GM21526 (cell line): Measurements from ENCODE around the gene ABHD12.
"Not testable (repeated sequence)": the region's sequence is repeated elsewhere in the genome, so short reads cannot be mapped to it uniquely, and the experiment has no call there.

Experiments used
- ATAC-seq: cut with Tn5 transposase; IDR thresholded peaks from one replicate; pipeline ENCODE4 v1.9.1; 2021; ENCODE audit warnings: moderate library complexity; ENCODE audit not compliant: unreplicated experiment, low FRiP score

The ABHD12 gene

DNA sequence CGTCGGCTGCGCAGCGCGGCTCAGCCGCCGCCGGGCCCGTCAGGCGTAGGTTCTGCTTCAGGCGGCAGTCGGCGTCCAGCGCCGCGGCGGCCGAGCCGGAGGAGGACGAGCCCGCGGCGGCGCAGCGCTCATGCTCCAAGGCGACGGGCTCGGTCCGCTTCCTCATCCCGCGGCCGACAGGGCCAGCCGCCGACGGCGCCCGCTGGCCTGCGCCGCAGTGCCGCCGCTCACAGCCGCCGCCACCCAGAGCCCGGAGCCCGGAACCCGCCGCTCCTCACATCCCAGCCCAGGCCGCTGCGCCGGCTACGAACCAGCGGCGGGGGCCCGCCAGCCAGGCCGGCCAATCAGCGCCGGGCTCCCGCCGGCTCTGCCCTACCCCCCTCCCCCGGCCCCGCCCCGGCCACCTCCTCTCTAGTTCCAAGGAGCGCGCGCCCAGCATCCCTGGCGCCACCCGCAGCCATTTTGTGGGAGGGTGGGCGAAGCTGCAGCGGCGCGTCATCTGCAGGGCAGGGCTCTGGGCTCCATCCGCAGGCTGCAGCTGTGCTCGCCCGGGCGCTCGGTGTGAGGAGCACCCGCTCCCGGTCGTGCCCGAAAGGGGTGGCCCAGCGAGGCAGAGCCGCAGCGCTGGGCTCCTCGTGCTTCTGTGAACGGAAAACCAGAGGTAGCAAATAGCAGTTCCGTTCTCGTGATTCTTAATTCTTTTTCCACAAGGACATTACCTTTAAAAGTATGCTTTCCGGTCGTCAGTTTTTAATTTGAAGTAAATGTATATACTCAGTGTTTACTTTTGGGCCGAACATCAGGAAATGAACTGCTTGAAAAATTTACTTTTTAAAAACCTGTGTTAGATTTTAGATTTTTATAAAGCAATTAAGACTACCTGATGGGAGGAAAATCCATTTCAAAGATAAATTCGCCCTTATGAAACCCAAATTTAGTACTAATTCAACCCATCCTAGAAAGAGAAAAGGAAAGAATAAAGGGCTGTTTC is at the start of gene ABHD12:
Gene ABHD12, minus strand, starts transcription at position 298 of the 991 bp plus-strand sequence. Its CDS starts 132 bp downstream, at position 166.
- peak; percentile 91 for ATAC-seq

DNA sequence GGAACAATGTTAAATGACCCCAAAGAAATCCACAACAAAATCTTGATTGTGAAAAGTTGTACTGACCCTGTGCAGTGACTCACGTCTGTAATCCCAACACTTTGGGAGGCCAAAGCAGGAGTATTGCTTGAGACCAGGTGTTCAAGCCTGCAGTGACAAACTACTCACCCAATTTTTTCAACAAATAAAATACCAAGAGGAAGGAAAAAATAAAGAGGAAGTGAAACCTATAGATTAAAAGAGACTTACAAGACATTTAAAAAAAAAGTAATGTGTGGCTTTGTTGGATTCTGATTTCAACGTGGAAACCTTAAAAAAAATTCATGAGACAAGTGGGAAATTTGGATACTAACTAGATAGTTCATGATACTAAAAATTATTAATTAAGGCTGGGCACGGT is 48.7 kb upstream of the ABHD12 start:
- peak; percentile 54 for ATAC-seq

DNA sequence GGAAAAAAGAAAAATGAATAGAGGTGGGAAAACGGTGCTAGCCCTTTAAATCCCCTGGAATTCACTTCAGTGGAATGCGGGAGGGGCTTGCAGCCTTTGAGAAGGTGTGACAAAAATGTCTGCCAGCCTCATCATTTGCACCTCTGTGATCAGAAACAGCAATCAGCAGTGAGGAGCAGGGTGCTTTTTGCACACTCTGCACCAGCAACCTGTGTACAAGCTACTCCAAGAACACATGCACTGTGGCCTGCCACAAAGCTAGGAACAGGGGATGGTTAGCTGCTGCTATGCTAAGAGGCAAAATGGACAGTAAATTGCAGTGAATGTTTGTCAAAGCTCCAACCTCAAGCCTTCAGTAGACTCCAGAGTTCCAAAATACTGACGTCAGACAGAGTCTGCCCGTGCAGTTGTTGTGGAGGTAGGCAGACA is 46.5 kb upstream of the ABHD12 start:
- ATAC-seq = no peak

DNA sequence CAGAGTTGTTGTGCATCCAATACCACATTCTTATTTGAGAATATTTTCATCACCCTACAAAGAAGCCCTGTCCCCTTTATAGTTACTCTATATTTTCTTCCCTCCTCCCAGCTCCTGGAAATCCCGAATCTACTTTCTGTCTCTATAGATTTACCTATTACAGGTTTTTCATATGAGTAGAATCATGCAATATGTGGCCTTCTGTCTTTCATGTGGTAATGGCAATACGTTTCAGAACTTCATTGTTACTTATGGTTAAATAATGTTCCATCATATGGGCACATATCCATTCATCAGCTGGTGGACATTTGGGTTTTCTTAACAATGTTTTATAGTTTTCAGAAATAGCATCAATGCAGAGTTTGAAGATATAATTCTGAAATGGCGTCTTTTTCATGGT is 33.9 kb upstream of the ABHD12 start:
- ATAC-seq = no peak

DNA sequence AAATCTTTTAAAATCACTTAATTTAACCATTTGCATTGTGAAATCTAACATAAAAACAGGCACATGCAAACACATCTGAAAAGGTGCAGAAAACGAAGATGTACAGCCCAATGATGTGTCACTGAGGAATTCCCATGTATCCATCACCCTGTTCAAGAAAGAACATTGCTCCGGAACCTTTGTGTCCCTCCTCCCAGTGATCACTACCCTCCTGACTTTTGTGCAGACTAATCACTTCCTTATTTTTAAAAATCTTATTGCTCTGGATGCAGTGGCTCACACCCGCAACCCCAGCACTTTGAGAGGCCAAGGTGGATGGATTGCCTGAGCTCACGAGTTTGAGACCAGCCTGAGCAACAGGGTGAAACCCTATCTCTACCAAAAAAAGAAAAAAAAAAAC is 31.4 kb upstream of the ABHD12 start:
- ATAC-seq = no peak

DNA sequence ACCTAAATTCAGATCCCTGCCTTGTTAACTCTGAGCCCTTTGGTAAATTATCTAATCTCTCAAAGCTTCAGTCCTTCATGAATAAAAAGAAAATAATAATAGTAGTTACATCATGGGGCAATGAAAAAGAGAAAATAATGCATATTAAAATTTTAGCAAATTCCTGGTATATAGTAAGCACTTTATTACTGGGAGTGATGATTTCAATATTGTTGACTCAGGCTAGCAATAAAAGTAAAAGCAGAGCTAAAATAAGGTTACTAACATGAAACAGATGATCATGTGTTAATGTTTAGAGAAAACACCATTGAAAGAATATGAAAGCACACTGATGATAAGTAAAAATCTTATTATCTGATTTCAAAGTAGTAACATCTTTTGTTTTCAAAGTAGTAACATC is 30.5 kb upstream of the ABHD12 start:
- no peak for ATAC-seq

DNA sequence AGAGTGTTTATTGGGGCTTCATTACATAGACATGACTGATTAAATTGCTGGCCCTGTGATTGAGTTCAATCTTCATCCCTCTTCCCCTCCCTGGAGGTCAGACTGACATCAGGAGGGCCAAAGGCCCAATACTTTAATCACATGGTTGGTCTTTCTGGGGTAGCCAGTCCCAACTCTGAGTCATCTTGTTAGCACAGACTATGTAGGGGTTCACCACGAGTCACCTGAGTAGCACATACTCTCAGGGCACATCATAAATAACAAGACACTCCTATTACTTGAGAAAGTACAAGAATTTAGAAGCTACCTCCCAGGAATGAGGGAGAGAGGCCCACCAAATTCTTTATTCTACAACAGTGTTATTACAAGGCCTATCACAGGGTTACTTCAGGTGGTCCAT is 28.1 kb upstream of the ABHD12 start:
- ATAC-seq = no peak

DNA sequence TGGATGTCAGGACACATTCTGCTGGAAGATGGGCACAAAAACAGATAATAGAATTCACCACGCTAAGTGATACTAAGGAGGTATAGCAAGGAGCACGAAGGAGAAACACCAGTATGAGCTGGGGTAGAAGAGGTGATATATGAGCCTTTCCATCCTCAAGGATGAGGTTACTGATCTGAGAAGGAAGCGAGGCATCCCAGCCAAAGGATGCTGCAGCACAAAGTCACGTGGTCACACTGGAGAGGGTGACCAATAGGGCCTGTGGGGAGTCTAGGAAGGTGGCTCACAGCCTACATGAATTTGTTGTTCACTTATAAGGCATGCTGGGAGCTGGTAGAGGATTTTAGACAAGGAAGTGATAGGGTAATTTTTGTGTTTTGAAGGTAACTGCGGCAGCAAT is 18.3 kb upstream of the ABHD12 start:
- no peak for ATAC-seq

DNA sequence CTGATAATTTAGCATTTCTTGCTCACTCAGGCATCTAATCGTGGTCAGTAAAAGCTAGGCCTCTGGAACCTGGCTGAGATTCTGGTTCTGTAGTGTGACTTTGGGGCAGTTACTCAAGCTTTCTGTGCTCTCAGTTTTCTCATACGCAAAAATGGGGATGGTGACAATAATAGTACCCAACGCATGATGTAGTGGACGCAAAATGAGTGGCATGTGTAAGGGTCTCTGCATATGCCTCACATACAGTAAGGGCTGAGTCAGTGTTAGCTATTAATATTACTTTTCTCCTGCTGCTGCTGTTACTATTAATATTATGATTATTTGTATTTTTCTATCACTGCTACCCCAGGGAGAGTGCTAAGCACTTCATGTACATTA is 17.5 kb upstream of the ABHD12 start:
- no peak for ATAC-seq

DNA sequence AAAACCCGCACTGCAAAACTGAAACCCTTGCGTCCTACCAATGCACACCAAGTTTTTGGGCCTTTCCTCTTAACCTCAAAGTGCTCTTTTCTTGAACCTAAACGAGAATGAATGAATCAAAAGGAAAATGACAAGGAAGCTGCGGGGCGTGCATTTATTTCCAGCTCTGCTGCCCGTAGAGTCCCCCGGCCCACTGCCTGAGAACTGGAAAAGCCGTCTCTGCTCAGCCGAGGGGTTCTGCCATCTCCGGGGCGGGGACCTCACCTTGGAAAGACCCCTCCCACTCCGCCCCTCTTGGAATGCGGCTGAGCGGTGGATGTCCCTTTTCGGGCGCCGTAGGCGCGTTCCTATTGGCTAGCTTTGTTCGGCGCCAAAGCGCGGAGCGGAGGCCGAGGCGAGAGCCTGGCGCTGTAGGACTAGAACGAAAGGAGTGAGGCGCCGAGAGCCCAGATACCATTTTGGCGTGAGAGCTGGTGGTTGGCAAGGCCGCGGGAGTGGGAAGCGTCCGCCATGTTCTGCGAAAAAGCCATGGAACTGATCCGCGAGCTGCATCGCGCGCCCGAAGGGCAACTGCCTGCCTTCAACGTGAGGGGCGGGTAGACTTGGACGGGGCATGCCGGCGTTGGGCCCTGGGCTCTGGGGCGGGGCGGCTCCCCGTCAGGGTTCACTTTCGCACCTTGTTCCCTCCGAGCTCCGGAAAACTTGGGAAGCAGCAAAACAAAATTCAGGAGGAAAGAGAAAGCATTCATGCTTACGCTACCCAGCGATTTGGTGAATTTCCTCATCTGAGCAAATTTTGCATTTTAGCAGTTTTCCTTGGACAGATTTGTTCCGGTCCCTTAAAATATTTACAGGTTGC is 16.9 kb upstream of the ABHD12 start, which contains the start of gene GINS1:
Gene GINS1, plus strand, starts transcription at position 363 of the 859 bp plus-strand sequence. Its CDS starts 148 bp downstream, at position 511.
- peak; percentile 88 for ATAC-seq

DNA sequence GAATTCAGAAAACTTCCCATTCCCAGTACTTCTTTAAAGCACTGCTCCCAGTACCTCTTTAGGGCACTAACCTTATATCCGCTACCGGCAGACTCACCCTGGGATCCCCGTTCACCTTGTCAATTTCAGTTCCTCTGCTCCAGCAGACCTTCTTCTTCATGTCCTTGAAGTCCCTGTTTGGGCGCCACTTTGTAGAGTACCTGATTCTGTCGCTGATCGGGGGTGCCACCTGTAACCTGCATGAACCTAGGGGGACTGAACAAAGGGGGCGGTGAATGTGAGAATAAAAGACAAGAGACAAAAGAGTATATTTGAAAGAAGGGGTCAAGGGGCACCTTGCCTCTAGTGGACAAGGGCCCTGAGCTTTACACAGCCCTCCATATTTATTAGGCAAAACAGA is 11.9 kb upstream of the ABHD12 start:
- ATAC-seq = no peak

DNA sequence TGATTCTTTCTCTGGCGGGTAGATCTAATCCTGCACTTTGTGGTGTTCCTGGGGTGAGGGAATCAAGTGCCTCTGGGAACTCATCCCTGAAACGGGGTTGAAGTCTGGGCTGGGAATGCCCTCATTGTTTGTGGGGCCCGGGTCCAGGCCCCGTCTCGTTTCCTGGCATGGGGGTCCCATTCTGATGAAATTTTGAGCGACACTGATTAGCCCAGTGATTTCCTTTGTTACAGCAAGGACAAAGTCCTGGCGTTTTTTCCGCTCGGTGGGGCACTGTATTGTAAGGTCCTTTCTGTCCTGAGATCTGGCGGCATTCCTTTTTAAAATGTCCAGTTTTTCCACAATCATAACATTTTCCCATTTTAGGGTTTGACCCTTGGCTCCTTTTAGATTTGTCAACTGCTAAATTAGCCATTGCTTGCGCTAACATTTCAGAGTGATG is 9.7 kb upstream of the ABHD12 start:
- ATAC-seq = not testable (repeated sequence)

DNA sequence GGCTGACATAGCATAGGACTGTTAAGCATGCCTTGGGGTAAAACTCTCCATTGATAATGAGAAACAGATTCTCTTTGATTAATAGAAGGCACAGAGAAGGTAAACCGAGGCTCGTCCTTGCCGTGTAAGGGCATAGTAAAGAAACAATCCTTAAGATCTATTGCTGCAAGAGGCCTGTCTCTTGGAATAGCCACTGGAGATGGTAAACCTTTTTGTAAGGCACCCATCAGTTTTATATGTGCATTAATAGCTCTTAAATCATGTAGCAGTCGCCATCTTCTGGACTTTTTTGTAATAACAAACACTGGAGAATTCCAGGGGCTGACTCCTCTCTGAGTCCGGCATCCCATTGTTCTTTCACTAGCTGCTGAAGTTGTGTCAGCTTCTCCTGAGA is 8.4 kb upstream of the ABHD12 start:
- no peak for ATAC-seq

DNA sequence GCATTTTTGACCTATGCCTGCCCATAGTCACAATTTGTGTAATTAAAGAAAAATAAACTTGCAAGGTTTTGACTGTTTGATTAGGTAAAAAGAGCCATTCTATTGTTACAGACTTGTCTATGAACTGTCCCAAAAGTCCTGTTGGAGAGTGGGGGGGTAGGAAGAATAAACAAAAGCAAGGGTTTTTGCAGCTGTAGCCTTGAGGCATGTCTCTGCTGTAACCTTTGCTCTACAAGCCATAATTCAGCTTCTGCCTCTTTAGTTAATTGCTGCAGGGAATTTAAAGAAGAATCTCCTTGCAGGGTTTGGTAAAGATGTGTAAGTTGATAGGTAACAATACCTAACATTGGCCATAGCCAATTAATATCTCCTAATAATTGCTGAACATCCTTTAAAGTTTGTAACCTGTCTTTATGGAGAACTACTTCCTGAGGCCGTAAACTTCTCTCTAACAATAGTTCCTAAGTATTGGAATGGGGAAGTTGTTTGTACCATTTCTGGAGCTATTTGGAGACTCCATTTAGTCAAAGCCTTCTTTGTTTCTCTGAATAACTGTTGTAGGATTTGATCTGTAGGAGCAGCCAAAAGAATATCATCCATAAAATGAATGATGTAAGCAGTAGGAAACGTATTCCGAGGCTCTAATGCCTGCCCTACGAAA is 7.9 kb upstream of the ABHD12 start:
- ATAC-seq = no peak

DNA sequence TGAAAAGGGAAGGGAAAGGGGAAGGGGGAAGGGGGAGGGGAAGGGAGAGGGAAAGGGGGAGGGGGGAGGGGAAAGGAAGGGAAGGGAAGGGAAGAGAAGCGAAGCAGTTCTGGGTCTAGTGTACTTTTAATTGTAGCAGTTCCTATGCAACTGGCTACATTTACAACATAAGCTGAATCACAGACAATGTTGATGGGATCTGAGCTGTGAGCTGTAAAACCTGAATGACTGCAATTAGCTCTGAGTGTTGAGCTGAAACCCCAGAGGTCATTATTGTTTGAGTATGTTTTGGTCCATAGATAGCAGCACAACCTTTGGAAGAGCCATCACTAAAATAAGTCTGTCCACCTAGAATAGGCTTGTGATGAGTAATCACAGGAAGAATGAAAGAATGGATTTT is 7.2 kb upstream of the ABHD12 start:
- no peak for ATAC-seq

DNA sequence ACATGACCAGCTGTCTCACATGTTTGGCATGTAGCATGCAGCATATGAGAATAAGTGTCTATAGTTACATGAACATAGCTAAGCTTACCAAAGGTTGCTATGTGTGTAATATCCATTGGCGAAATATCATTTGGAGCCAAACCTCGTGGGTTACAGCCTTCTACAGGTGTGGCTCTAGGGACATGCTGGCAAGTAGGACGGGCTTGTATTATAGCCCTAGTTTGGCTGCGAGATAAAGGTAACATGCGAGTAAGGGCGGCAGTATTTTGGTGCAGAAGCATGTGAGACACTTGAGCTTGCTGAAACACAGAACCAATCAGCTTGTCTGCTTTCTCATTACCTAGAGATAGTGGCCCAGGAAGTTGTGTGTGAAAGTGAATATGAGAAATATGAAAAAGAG is 6.5 kb upstream of the ABHD12 start:
- ATAC-seq = no peak

DNA sequence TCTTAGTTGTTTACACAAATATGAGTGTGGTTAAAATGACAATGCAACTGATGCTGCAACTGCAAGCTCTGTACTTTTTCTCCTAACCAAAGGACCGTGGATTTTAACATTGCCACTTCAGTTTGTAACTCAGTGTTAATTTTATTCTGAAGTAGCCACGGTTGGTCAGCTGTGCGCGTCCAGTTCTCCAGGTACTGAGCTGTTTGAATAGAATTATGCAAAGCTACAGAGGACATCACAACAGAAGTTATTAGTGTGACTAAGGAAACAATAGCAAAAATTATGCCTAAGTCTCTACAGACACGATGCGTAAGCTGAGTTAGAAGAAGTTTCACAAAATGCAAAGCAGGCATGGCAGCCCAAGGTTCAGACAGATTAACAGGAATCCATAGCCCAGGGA is 4.4 kb upstream of the ABHD12 start:
- no peak for ATAC-seq

DNA sequence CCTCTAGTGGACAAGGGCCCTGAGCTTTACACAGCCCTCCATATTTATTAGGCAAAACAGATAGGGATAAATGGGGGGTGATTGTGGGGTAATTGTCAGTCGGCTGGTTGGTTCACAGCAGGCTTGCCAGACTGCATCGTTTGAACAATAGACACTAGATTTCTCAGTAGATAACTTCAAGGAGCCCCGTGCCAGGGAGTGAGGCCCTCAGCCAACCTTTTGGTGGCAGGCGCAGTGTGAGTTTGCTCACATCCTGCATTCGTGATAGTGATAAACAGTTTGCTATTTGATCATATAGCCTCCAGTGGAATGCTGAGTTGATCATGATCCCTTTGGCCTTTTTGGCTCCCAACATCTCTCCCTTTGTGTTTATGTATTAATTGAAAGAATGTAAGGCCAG is 3.6 kb upstream of the ABHD12 start:
- no peak for ATAC-seq

DNA sequence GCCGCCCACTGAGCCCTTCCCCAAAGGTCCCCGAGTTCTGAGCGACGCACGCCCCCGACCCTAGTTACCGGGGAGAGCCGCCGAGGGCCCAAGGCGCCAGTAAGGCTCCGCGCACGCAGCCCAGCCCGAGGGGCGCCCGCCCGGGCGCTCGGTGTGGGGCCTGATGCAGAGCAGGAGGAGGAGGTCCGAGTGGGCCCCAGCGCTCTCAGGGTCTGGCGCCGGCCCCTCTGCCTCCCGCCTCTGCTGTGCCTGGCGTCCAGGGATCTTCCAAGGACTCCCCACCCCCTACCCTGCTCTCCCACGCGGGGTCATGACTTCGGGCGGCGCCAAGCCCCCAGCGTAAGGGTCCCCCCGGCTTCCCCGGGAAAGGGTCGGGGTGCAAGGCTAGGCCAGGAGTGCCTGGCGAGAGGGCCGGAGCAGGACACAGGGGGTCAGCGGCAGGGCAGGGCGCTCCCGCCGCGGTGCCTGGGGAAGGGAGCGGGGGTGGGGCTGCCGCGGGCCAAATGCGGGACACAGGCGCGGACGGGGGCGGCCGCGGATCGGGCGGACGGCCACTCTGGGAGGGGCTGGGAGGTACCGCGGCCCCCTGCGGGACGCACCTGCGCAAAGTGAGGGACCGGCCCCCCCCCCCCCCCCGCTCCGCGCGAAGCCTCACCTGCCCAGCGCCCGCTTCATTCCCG is 637 bp downstream of the ABHD12 start:
- peak; percentile 31 for ATAC-seq

DNA sequence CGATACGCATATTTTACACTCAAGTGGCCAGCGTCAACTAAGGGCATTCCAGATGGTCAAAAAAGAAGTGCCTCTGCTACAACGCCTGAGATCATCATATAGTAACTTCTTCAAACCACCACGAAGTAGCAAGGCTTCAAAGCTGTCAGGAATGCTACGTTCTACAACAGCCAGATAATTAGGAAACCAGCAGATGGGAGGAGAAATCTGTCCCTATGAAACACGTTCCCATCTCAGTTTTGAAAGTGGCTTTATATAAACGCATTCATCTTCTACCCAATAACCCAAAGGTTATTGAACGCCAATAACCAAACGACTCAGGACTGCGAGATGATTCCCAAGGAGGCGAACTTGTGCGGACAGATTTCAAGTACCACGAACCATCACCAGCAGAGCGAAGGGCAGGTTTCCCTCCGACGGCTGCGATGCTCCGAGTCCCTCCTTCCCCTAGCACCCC is 1.2 kb downstream of the ABHD12 start:
- no peak for ATAC-seq
